HG03045 (cell line): ENCODE measurements around the gene MMP17.
"Not testable (repeated sequence)": the region's sequence is repeated elsewhere in the genome, so short reads cannot be mapped to it uniquely, and the experiment has no call there.

Experiments
- ATAC-seq: cut with Tn5 transposase; IDR thresholded peaks from one replicate; pipeline ENCODE4 v1.9.1; 2021; ENCODE audit warnings: mild to moderate bottlenecking, moderate library complexity; ENCODE audit not compliant: unreplicated experiment

MMP17 gene

GRCh38 chr12:131799828-131800593 is 28.2 kb upstream of the MMP17 start:
- no peak for ATAC-seq

GRCh38 chr12:131800594-131801135 is 27.5 kb upstream of the MMP17 start:
- no peak for ATAC-seq

- ATAC-seq, result no peak
Observed at GRCh38 chr12:131801254-131801866, 26.8 kb upstream of the MMP17 start.

GRCh38 chr12:131803961-131804521 is 24.2 kb upstream of the MMP17 start:
- ATAC-seq, result no peak

GRCh38 chr12:131805421-131805820 is 22.8 kb upstream of the MMP17 start:
- no peak for ATAC-seq

GRCh38 chr12:131806674-131807073 is 21.5 kb upstream of the MMP17 start:
- ATAC-seq, result no peak

- ATAC-seq, result peak; percentile 70
Observed at GRCh38 chr12:131808744-131809371, 19.3 kb upstream of the MMP17 start.

GRCh38 chr12:131809476-131810254 is 18.5 kb upstream of the MMP17 start:
- not testable (repeated sequence) for ATAC-seq

GRCh38 chr12:131810726-131811125 is 17.5 kb upstream of the MMP17 start:
- no peak for ATAC-seq

- ATAC-seq, result no peak
Observed at GRCh38 chr12:131815131-131815530, 13.1 kb upstream of the MMP17 start.

- no peak for ATAC-seq
Observed at GRCh38 chr12:131816495-131816894, 11.7 kb upstream of the MMP17 start.

GRCh38 chr12:131817241-131817640 is 11.0 kb upstream of the MMP17 start:
- no peak for ATAC-seq

GRCh38 chr12:131818821-131819585 is 9.2 kb upstream of the MMP17 start:
- ATAC-seq, result no peak

GRCh38 chr12:131824450-131824849 is 3.7 kb upstream of the MMP17 start:
- ATAC-seq, result no peak

GRCh38 chr12:131825146-131825892 is 2.9 kb upstream of the MMP17 start:
- ATAC-seq, result no peak

- no peak for ATAC-seq
Observed at GRCh38 chr12:131826097-131826928, 1.9 kb upstream of the MMP17 start.

GRCh38 chr12:131828671-131829355 is 620 bp downstream of the MMP17 start:
- no peak for ATAC-seq

- no peak for ATAC-seq
Observed at GRCh38 chr12:131829356-131829747, 1.2 kb downstream of the MMP17 start.
